NCI-H146 treated with DMSO at 0.1 percent for 48 hours (cell line): ENCODE data around the gene BPTF.
"Not testable (repeated sequence)": the region's sequence is repeated elsewhere in the genome, so short reads cannot be mapped to it uniquely, and the experiment has no call there.

Experiments
- DNase-seq: peaks from one replicate; lab custom pipeline; 2025; ENCODE audit not compliant: unreplicated experiment; lab: John Stamatoyannopoulos, UW

Gene BPTF

GRCh38 chr17:67868176-67868575 lies 42.9 kb downstream of the BPTF start:
- no peak for DNase-seq

- DNase-seq, result no peak
Observed at GRCh38 chr17:67879662-67880061, 54.4 kb downstream of the BPTF start.

- no peak for DNase-seq
Observed at GRCh38 chr17:67881083-67881482, 55.8 kb downstream of the BPTF start.

- DNase-seq, result no peak
Observed at GRCh38 chr17:67884741-67885140, 59.4 kb downstream of the BPTF start.

GRCh38 chr17:67891481-67892119 lies 66.3 kb downstream of the BPTF start:
- DNase-seq, result no peak

- no peak for DNase-seq
Observed at GRCh38 chr17:67902511-67903231, 77.4 kb downstream of the BPTF start.

- DNase-seq, result not testable (repeated sequence)
Observed at GRCh38 chr17:67905298-67905697, 80.0 kb downstream of the BPTF start.

- not testable (repeated sequence) for DNase-seq
Observed at GRCh38 chr17:67910117-67910803, 85.0 kb downstream of the BPTF start.

- no peak for DNase-seq
Observed at GRCh38 chr17:67911059-67911782, 85.9 kb downstream of the BPTF start.

GRCh38 chr17:67912088-67912487 lies 86.8 kb downstream of the BPTF start:
- DNase-seq, result no peak

GRCh38 chr17:67912656-67913055 lies 87.4 kb downstream of the BPTF start:
- DNase-seq, result no peak

GRCh38 chr17:67920212-67920611 lies 94.9 kb downstream of the BPTF start:
- no peak for DNase-seq

- no peak for DNase-seq
Observed at GRCh38 chr17:67922503-67922902, 97.2 kb downstream of the BPTF start.

GRCh38 chr17:67928842-67929241 lies 103.5 kb downstream of the BPTF start:
- DNase-seq, result not testable (repeated sequence)

- no peak for DNase-seq
Observed at GRCh38 chr17:67931227-67931626, 105.9 kb downstream of the BPTF start.

GRCh38 chr17:67942810-67943209 lies 117.5 kb downstream of the BPTF start:
- DNase-seq, result no peak

GRCh38 chr17:67944035-67944434 lies 118.7 kb downstream of the BPTF start:
- no peak for DNase-seq

- DNase-seq, result no peak
Observed at GRCh38 chr17:67946513-67946912, 121.2 kb downstream of the BPTF start.

GRCh38 chr17:67947325-67947813 lies 122.1 kb downstream of the BPTF start:
- no peak for DNase-seq

GRCh38 chr17:67950945-67951344 lies 125.6 kb downstream of the BPTF start:
- DNase-seq, result no peak

GRCh38 chr17:67959510-67959909 lies 134.2 kb downstream of the BPTF start:
- DNase-seq, result no peak
